CD4-positive, alpha-beta T cell treated with Interleukin-17A for 1 hour (primary cell): ENCODE measurements around the gene CTNS.

ENCODE experiments used
- DNase-seq: peaks from one replicate; pipeline ENCODE4 v3.0.0-alpha.2; 2020

CTNS gene

GRCh38 chr17:3636154-3636907 is at the start of gene CTNS, which contains the start of gene SHPK:
CTNS (plus strand) TSS chr17:3636760; CDS start chr17:3640207, 3,447 bp downstream.
SHPK (minus strand) TSS chr17:3636250; CDS start chr17:3636219, 31 bp downstream.
- peak; percentile 95 for DNase-seq

GRCh38 chr17:3589784-3590183 is 46.8 kb upstream of the CTNS start:
- no peak for DNase-seq

GRCh38 chr17:3590231-3590630 is 46.3 kb upstream of the CTNS start:
- DNase-seq: no peak

- DNase-seq: no peak
Measured at GRCh38 chr17:3590768-3591167, 45.8 kb upstream of the CTNS start.

- DNase-seq: no peak
Measured at GRCh38 chr17:3592216-3592860, 44.2 kb upstream of the CTNS start.

GRCh38 chr17:3593384-3593783 is 43.2 kb upstream of the CTNS start:
- no peak for DNase-seq

GRCh38 chr17:3594051-3594800 is 42.3 kb upstream of the CTNS start:
- DNase-seq: no peak

- no peak for DNase-seq
Measured at GRCh38 chr17:3594976-3595375, 41.6 kb upstream of the CTNS start.

GRCh38 chr17:3596804-3597464 is 39.6 kb upstream of the CTNS start:
- DNase-seq: no peak

- no peak for DNase-seq
Measured at GRCh38 chr17:3598078-3598477, 38.5 kb upstream of the CTNS start.

GRCh38 chr17:3600529-3601205 is 35.9 kb upstream of the CTNS start:
- DNase-seq: no peak

- DNase-seq: peak; percentile 28
Measured at GRCh38 chr17:3602499-3602898, 34.1 kb upstream of the CTNS start.

GRCh38 chr17:3603119-3603869 is 33.3 kb upstream of the CTNS start:
- no peak for DNase-seq

GRCh38 chr17:3603870-3604259 is 32.7 kb upstream of the CTNS start:
- DNase-seq: no peak

- DNase-seq: no peak
Measured at GRCh38 chr17:3609689-3610088, 26.9 kb upstream of the CTNS start.

- DNase-seq: no peak
Measured at GRCh38 chr17:3610523-3610922, 26.0 kb upstream of the CTNS start.

GRCh38 chr17:3613124-3613523 is 23.4 kb upstream of the CTNS start:
- no peak for DNase-seq

GRCh38 chr17:3615160-3615870 is 21.2 kb upstream of the CTNS start:
- no peak for DNase-seq

- no peak for DNase-seq
Measured at GRCh38 chr17:3621146-3621720, 15.3 kb upstream of the CTNS start.

GRCh38 chr17:3622977-3623594 is 13.5 kb upstream of the CTNS start:
- DNase-seq: no peak
